ENCODE measurements around the gene TAP1. TPM values are rescaled to one million over a fixed set of nuclear protein-coding genes. Genes with fewer than 3 reads are reported as not detected.

Gene TAP1
- total and polyA plus RNA-seq, 2 experiments from 2014 or later: 6.8 to 12.6 TPM

GRCh38 chr6:32842021-32842650, 11.4 kb downstream of the TAP1 start:
- Histone ChIP-seq H3K4me3 (no peak overlapping the region), H3K36me3 (no peaks in the 10 kb centered on the region), H3K4me1 (ENCODE audit: low read depth) (peaks cover 5% of the 10 kb centered on the region), H3K9me3 (ENCODE audit: low read depth) (no peaks in the 10 kb centered on the region), H3K27me3 (peaks cover 76% of the 10 kb centered on the region), H3K27ac (no peak overlapping the region)
- TF ChIP-seq CTCF (IDR thresholded peaks at IDR 0.05; ENCODE audit: low read depth, low read length): no peak
- no peak for DNase-seq (ENCODE audit: low read depth in 1 of 2, low spot score in 1 of 2)

GRCh38 chr6:32840604-32841246, 12.8 kb downstream of the TAP1 start:
- no peak for TF ChIP-seq CTCF (IDR thresholded peaks at IDR 0.05; ENCODE audit: low read depth, low read length)
- H3K27me3 ChIP-seq: peaks cover 65% of the 10 kb centered on the region

GRCh38 chr6:32839356-32839755, 14.1 kb downstream of the TAP1 start:
- no peaks in the 10 kb centered on the region for H3K9me3 ChIP-seq (ENCODE audit: low read depth)
- no peak overlapping the region for H3K27ac ChIP-seq
- H3K4me1 ChIP-seq (ENCODE audit: low read depth): peaks cover 5% of the 10 kb centered on the region
- H3K36me3 ChIP-seq: no peaks in the 10 kb centered on the region
- DNase-seq (ENCODE audit: low read depth in 1 of 2, low spot score in 1 of 2): no peak
- peaks cover 59% of the 10 kb centered on the region for H3K27me3 ChIP-seq
- TF ChIP-seq CTCF (IDR thresholded peaks at IDR 0.05; ENCODE audit: low read depth, low read length): no peak
- no peak overlapping the region for H3K4me3 ChIP-seq

More at GRCh38 chr6:32840604-32841246, 12.8 kb downstream of the TAP1 start:
- H3K4me1 ChIP-seq (ENCODE audit: low read depth): peaks cover 5% of the 10 kb centered on the region
- H3K27ac ChIP-seq: no peak overlapping the region
- H3K36me3 ChIP-seq: no peaks in the 10 kb centered on the region
- no peak overlapping the region for H3K4me3 ChIP-seq
- DNase-seq (ENCODE audit: low read depth in 1 of 2, low spot score in 1 of 2): no peak
- no peaks in the 10 kb centered on the region for H3K9me3 ChIP-seq (ENCODE audit: low read depth)

GRCh38 chr6:32838114-32838958, 15.2 kb downstream of the TAP1 start, which contains the start of gene TAP2:
Gene TAP2 (minus strand): TSS chr6:32838739. CDS start chr6:32838233, 506 bp downstream.
- peak within 1 kb of the TSS; percentile 85 for H3K4me3 ChIP-seq

More at GRCh38 chr6:32838114-32838958, 15.2 kb downstream of the TAP1 start, which contains the start of gene TAP2:
- peak; percentile 91 for TF ChIP-seq CTCF (IDR thresholded peaks at IDR 0.05; ENCODE audit: low read depth, low read length)
- no peaks in the 10 kb centered on the region for H3K9me3 ChIP-seq (ENCODE audit: low read depth)
- H3K27ac ChIP-seq: peak within 1 kb of the TSS; percentile 59
- H3K27me3 ChIP-seq: peaks cover 48% of the 10 kb centered on the region
- DNase-seq (ENCODE audit: low read depth in 1 of 2, low spot score in 1 of 2): peak; percentile 94
- H3K36me3 ChIP-seq: no peaks in the 10 kb centered on the region
- peaks cover 5% of the 10 kb centered on the region for H3K4me1 ChIP-seq (ENCODE audit: low read depth)
